NCI-H460 (cell line): ENCODE data around the gene BMP3. TPM values are rescaled to one million over a fixed set of nuclear protein-coding genes. Genes with fewer than 3 reads are reported as not detected.

Source experiments
- DNase-seq: peaks from one replicate; pipeline ENCODE4 v3.0.0-alpha.2; 2016; ENCODE audit warnings: low read depth; ENCODE audit errors: extremely low read depth
- total RNA-seq: library from RNA; depleted of rRNA; stranded (reverse); fragments of >200 nt; shearing (Covaris generic); gene quantifications from 2 replicates; pipeline ENCODE4 v1.2.3, GENCODE V29; 2014

BMP3 gene
- total RNA-seq, 1 experiment from 2014 or later, result not detected

DNA sequence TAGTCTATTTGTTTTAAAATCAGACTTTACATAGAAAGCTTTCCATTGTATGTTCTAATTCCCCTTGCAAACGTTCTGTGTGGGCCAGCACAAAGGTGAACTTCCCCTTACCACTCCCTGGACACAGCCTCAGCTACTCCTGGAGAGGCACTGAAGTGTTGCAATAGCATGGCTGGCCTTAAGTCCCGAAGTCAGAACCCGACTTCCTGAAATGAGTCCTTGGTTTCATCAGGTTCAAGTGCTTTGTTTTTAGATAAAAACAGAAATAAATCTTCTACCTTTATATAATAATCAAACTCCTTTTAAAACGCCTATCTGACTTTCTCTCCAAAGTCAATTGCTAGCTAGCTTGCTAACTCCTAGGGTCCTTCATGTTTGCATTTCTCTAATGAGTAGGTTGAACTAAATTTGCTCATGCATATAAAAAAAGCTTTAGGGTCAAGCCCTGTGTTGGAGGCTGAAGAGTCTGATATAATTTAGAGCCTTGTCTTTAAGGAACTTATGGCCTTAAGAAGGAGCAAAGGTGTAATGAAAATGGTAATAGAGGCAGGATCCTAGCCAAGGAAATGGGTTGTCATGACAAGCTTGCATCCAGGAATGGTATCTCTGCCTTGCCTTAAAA, 9.0 kb downstream of the BMP3 start:
- DNase-seq, result no peak

DNA sequence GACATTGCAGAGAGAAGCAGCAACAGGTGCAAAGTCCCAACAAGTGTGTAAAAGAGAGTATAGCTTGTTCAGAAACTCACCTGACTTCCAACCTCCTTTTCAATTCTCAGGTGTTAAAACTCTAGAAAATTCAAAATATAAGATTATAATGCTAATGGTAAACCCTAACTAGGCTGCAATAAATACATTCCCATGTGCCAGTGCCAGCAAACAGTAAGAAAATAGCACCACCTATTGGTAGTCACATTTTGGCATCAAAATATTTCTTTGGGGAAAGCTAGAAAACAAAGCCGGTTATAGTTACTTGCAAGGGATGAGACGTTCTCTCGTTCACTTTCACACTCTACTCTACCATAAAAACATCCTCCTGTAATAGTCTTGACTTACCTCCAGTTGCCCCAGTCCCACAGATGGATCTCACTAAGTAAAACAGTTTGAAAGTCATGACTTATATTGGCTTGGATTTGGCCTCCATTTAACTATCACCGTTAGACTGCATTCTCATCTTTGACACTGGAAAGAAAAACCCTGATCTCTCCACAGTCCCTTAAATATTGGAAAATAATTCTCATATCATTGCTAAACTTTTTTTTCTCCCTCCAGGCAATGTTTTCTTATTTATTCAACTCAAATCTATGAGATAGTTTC, 9.6 kb downstream of the BMP3 start:
- peak; percentile 19 for DNase-seq

DNA sequence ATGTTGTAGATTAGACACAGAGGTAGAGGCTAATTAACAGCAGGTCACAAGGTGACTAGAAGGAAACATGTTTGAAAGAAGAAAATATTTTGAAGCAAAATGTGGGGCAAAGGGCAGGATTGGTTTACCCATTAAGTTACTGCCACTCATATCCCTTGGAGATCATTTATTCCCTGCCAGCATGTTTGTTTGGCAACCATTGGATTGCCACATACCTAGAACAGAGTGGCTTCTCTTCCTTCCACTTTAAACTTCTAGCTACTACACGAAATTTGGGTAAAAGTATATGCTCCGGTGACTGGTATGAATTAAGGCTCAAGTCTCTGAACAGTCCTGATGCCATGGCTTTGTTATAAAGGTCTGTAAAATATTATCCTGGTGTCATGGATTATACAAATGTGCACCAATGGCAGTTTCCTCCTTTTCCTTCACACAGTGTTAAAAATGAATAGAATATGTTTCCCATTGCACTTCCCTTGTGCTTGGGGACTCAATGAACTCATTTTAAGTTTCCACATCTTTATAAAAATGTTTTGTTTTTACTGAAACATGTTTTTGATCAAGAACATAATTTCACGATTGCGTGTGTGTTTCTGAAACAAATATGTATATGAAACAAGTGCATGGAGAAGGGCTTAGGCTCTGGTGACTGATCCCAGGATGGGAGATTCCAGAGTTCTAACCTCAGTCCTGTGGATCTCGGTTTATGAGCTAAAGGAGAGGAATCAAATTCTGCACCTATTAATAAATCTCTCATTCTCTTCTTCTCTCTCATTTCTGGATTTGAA, 12.3 kb downstream of the BMP3 start:
- no peak for DNase-seq

DNA sequence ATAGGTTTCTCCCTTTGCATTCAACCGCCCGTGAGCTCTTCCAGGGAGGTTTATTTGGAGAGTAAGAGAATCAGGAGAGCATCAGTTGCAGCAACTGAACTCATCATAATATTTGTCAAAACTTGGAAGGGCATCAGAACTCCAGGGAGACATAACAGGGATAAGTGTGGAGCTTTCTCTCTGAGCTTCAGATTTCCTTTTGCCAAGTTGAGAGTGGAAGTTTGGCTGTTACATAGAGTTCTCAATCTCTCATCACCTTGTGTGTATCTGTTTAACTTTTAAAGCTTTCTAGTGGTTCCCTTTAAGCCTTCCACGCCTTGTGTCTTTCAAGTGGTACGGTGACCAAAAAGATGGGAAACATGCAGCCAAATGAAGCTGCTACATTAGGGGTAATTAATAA, 18.8 kb downstream of the BMP3 start:
- no peak for DNase-seq

DNA sequence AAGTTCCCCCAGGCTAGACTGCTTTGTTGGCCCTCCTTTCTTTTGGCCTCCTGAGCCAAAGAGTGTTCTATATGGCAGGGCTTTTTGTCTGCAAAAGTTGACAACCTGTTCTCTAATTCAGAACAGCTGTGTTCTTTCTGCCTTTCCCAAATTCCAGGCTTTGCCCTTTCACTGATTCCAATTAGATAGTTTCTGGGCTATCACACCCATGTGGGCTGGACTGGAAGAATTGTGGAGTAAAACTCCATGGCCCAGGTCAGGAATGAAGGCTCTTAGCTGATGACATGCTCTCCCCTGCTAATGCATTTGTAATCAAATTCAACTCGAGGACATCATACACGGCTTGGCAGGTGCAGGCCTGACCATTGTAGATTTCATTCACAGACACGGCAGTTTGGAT, 19.4 kb downstream of the BMP3 start:
- DNase-seq, result no peak

DNA sequence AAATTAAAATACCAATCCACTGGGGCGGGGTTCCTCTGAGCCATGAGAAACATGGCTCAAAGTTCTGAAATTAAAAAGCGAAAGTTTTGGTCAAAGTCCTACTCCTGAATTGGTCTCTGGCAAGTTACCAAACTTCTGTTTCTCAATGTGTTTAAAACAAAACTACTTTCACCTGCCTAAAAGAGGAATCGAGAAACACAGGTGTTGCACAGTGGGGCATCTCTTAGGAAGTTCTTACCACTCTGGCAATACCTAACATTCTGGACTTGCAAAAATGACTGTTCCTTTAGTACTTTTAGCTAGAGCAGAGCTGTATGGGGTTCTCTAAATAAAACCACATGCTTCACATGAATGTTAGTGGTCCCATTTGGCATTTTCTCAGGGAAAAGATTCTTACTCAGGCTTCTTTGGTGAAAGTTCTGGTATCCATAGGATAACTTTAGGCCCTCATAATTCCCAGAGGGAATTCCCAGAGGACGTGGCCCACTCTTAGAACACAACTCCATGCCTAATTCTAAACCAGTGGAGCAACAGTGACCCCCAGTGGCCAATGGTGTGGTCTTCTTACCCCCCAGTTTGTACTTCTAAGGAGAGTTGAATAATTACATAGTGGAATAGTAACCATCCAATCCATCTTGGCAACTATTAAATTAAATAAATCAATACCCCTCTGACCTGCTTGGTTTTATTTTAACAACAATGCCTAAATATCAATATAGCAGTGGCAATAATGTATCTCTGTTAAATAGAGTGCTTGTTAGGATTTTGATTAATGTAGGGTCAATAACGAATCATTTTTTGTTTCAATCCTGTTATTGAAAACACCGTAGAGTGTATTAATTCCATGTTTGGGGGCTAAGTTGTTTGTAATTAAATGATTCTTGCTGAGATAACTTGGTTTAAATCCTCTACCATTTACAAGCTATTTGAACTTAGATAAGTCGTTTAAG, 21.9 kb downstream of the BMP3 start:
- DNase-seq, result peak; percentile 47

GRCh38 chr4:81058621-81059020, 28.1 kb downstream of the BMP3 start:
- DNase-seq, result no peak

- DNase-seq, result no peak
These were observed 30.3 kb downstream of the BMP3 start for GRCh38 chr4:81060587-81061343.

DNA sequence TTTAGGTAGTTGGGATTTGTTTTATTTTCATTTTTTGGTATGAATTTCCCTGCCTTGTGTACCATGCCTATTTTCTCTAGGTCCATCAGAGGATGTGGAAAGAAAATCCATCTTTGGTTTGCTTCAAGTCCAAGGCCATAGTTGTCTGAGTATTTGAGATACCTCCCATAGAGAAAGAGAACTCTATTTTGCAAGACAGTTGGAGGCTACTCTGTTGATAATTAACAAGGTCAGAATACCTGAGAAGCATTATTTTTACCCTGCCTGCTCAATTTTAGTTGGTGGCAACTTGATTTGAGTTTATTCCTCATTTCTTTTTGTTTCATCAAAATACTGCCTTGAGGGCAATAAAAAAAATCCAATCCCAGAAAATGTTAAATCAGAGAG, 30.8 kb downstream of the BMP3 start:
- DNase-seq, result no peak

- no peak for DNase-seq
These were observed 31.5 kb downstream of the BMP3 start for GRCh38 chr4:81062001-81062400.

DNA sequence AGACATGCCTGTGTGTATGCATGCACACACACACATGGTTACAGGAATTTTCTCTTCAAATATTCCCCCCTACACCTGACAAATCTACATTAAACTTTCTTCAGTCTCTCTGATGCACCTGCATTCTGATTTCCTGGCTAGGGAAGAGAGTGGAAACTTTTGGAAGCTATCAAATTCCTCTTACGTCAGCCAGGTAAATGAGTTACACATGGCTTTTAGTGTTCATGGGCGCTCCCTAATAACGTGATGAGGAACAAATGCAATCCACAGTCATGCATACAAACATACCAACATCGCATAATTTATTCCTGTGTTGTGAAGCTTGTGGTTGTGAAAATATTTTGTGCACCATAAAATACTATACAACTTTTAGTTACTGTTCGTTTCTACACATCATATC, 34.9 kb downstream of the BMP3 start:
- no peak for DNase-seq

GRCh38 chr4:81069706-81070331, 39.3 kb downstream of the BMP3 start:
- DNase-seq, result peak; percentile 81

- DNase-seq, result no peak
These were observed 40.5 kb downstream of the BMP3 start for GRCh38 chr4:81071013-81071412.

DNA sequence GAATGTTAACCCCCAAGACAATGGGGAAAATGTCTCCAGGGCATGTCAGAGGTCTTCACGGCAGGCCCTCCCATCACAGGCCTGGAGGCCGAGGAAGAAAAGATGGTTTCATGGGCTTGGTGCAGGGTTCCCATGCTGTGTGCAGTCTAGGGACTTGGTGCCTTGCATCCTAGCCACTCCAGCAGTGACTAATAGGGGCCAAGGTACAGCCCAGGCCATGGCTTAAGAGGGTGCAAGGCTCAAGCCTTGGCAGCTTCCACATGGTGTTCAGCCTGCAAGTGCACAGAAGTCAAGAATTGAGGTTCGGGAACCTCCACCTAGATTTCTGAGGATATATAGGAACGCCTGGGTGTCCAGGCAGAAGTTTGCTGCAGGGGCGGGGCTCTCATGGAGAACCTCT, 50.6 kb downstream of the BMP3 start:
- no peak for DNase-seq

DNA sequence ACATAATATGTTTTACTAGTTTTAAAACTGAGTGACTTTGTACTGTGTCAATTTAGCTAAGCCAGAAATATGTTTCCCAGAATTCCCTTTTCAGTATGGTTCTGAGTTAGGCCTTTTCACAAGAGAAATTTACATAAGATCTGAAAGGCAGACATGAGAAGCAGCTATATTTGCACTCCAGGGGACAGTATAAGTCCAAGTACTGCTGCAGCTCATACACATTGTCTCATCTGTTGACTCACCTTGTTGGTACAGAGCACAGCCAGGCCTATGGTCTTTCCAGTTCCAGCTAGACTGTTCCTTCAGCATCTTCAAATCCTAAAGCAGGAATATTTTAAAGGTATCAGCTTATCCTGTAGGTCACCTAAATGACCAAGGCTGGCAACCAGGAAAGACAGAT, 53.5 kb downstream of the BMP3 start:
- no peak for DNase-seq

DNA sequence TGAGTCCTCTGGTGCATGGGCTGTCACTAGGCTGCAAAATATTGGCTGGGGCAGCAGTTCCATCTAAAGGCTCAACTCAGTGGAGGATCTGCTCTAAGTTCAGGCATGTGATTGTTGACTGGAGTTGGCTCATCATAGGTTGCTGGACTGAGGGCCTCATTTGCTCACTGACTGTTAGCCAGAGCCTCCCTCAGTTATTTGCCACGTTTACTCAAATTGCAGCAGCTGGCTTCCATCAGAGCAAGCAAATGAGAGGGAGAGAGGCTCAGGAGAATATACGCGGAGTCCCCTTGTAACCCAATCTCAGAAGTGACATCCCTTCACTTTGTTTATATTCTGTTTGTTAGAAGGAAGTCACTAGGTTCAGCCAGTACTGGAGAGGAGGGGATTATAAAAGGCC, 54.1 kb downstream of the BMP3 start:
- DNase-seq, result no peak

DNA sequence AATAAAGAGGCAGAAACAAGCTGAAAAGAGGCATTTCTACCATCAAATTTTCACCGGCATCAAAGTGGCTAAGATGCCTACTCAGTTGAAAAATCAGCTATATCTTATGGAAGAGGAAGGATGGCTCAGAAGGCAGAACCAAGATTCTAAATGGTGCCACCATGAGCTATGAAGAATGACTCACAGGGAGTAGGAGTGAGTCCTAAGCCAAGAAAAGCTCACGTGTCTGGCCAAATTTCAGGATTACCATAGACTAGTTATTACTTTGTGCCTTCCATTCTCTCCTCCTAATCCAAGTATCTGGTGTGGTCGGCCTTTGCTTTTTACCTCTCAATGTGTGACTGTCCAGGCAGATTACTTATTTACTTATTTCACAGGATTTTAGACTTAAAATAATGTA, 54.8 kb downstream of the BMP3 start:
- no peak for DNase-seq

DNA sequence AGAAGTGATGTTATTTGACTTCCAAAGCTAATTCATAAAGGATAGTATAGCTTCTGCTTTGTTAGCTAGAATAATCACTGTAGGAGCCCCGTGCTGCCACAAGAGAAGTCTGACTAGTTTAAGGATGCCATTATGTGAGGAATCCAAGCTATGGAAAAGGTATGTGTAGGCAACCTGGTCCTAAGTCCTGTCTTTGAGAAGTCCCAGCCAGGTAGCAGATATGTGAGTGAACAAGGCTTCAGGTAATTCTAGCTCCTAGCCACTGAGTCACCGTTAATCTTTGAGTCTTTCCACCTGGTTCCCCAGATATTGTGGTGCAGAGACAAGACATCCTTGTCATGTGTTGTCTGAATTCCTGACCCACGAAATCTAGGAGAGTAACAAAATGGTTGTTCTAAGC, 55.5 kb downstream of the BMP3 start:
- no peak for DNase-seq

DNA sequence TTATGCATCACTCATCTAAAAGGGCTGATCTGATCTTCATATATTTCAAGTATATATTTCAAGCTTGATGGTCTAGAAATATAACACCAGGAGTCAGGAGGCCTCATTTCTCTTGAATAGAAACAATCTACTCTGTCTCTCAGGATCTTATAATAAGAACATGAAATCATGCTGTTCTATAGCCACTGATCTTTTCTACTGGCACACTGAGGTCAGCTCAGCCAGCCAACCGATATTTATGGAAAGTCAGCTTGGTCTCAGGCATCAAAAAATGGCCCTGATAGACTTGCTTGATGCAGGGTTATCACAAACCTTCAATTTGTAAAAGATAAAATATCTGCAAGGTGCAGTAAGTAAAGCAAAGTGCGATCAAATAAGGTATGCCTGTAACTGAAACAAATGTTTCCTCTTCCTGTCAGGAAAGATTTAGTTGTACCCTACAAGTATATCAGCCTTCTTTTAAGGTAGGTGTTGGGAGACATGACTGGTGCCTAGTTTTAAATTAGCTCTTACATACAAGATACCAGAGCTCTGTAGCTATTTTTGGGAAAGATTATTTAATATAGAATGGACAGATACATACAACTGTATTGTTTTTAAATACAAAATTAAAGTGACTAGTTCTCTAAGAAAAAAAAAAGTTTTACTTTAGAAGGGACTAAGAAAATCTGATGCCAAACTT, 63.4 kb downstream of the BMP3 start:
- no peak for DNase-seq
